Smooth muscle cell (in vitro differentiated cells): ENCODE results near the gene FAM180B. TPM values are rescaled to one million over a fixed set of nuclear protein-coding genes. Genes with fewer than 3 reads are reported as not detected.

ENCODE experiments used
- DNase-seq: peaks from one replicate; lab custom pipeline; 2025; ENCODE audit not compliant: unreplicated experiment; lab: John Stamatoyannopoulos, UW
- H2AFZ ChIP-seq: fragments of 200-600 bp; sonication (generic); 2 replicates; pipeline ENCODE4 v1.6.0; 2016; ENCODE audit warnings: antibody characterized with exemption, low read depth, mild to moderate bottlenecking
- H3F3A ChIP-seq: fragments of 200-600 bp; sonication (generic); 2 replicates; pipeline ENCODE4 v1.6.0; 2017; ENCODE audit warnings: antibody characterized with exemption, low read depth
- H3K27ac ChIP-seq: fragments of 200-600 bp; sonication (generic); 2 replicates; pipeline ENCODE4 v1.5.1; 2016; ENCODE audit warnings: low read depth, mild to moderate bottlenecking
- H3K27me3 ChIP-seq: fragments of 200-600 bp; sonication (generic); 2 replicates; pipeline ENCODE4 v1.6.1; 2016; ENCODE audit warnings: low read depth, mild to moderate bottlenecking
- H3K36me3 ChIP-seq: fragments of 200-600 bp; sonication (generic); 2 replicates; pipeline ENCODE4 v1.5.1; 2016; ENCODE audit warnings: low read depth
- H3K4me1 ChIP-seq: fragments of 200-600 bp; sonication (generic); 2 replicates; pipeline ENCODE4 v1.5.1; 2016; ENCODE audit warnings: low read depth
- H3K4me2 ChIP-seq: fragments of 200-600 bp; sonication (generic); 2 replicates; pipeline ENCODE4 v1.6.0; 2016; ENCODE audit warnings: mild to moderate bottlenecking
- H3K4me3 ChIP-seq: fragments of 200-600 bp; sonication (generic); 2 replicates; pipeline ENCODE4 v1.5.1; 2016; ENCODE audit warnings: mild to moderate bottlenecking
- H3K79me2 ChIP-seq: fragments of 200-600 bp; sonication (generic); 2 replicates; pipeline ENCODE4 v1.6.0; 2016; ENCODE audit warnings: low read depth, mild to moderate bottlenecking
- H3K9ac ChIP-seq: fragments of 200-600 bp; sonication (generic); 2 replicates; pipeline ENCODE4 v1.6.0; 2016; ENCODE audit warnings: low read depth
- H3K9me3 ChIP-seq: fragments of 200-600 bp; sonication (generic); replicated peaks from 2 replicates; pipeline ENCODE4 v1.5.1; 2016; ENCODE audit warnings: low read depth
- H4K20me1 ChIP-seq: fragments of 200-600 bp; sonication (generic); 2 replicates; pipeline ENCODE4 v1.6.0; 2016; ENCODE audit warnings: low read depth
- CTCF ChIP-seq: fragments of 200-600 bp; sonication (generic); IDR thresholded peaks from 2 replicates; pipeline ENCODE4 v1.5.1; 2017; ENCODE audit warnings: borderline replicate concordance, mild to moderate bottlenecking, antibody characterized with exemption; ENCODE audit not compliant: insufficient read depth, poor library complexity, severe bottlenecking
- WGBS: methylation state at CpG from one replicate; pipeline ENCODE4 v1.1.7; 2016; ENCODE audit warnings: low lambda C conversion rate; 5-methylcytosine and 5-hydroxymethylcytosine counted together
- polyA plus RNA-seq: library from polyadenylated mRNA; unstranded; fragments of >200 nt; fragmentation: Nextera tagmentation; extraction: Ambion mirVana; gene quantifications from 2 replicates; pipeline ENCODE4 v1.2.1, GENCODE V29; 2016
- total RNA-seq: library from RNA; depleted of rRNA; stranded (reverse); fragments of >200 nt; gene quantifications from 2 replicates; pipeline ENCODE4 v1.2.3, GENCODE V29; 2014

Gene FAM180B
- total and polyA plus RNA-seq, 2 experiments from 2014 or later = not detected

- TF ChIP-seq CTCF = no peak
- no peak overlapping the region for H3K4me2 ChIP-seq
- no peak overlapping the region for H2AFZ ChIP-seq
- no peaks in the 10 kb centered on the region for H3F3A ChIP-seq
- no peak overlapping the region for H3K9ac ChIP-seq
- peaks cover 6% of the 10 kb centered on the region for H4K20me1 ChIP-seq
- peaks cover 7% of the 10 kb centered on the region for H3K4me1 ChIP-seq
- H3K79me2 ChIP-seq = peaks cover 40% of the 10 kb centered on the region
- no peak for DNase-seq
- H3K36me3 ChIP-seq = no peaks in the 10 kb centered on the region
- no peaks in the 10 kb centered on the region for H3K9me3 ChIP-seq
- H3K27ac ChIP-seq = no peak overlapping the region
- 95% methylated on average over 11 of the region's 11 CpGs for WGBS
- H3K27me3 ChIP-seq = no peaks in the 10 kb centered on the region
- H3K4me3 ChIP-seq = no peak overlapping the region
Measured at GRCh38 chr11:47573321-47573720, 13.2 kb upstream of the FAM180B start.

DNA sequence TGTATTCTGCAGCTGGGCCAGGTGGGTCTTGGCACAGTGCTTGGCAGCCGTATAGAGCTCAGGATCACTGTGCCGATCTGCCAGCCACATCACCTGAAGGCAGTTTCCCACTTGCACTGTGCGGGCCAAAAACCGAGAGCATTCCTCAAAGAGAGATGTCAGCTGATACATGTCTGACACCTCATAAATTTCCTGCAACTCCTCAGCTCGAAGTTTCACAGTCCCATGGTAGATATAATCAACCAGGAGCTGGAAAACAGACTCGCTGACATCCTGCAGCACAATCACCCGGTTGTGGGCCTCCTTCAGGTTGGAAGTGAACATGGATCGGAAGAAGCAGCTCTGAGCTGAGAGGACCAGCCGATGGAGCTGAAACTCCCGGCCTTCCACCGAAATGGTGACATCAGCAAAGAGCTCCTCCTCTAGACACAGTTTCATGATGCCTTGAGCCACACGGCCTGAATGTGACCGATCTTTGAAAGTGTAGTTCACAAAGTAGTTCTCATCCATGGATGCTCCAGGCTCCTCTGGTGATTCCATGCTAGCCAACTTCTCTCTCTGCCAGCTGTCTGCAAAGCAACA, 8.9 kb upstream of the FAM180B start:
- H3K27ac ChIP-seq = peak overlapping the region; percentile 67
- H3K9ac ChIP-seq = peak overlapping the region; percentile 92
- H2AFZ ChIP-seq = no peak overlapping the region
- H3K79me2 ChIP-seq = peaks cover 46% of the 10 kb centered on the region
- no peaks in the 10 kb centered on the region for H3K9me3 ChIP-seq
- WGBS = 62% methylated on average over 13 of the region's 13 CpGs
- no peaks in the 10 kb centered on the region for H3F3A ChIP-seq
- H3K4me2 ChIP-seq = peak overlapping the region; percentile 87
- DNase-seq = no peak
- peak overlapping the region; percentile 84 for H3K4me3 ChIP-seq
- H3K36me3 ChIP-seq = peaks cover 4% of the 10 kb centered on the region
- no peaks in the 10 kb centered on the region for H3K27me3 ChIP-seq
- TF ChIP-seq CTCF = no peak
- no peaks in the 10 kb centered on the region for H4K20me1 ChIP-seq
- peaks cover 12% of the 10 kb centered on the region for H3K4me1 ChIP-seq

- TF ChIP-seq CTCF = no peak
- peaks cover 12% of the 10 kb centered on the region for H3K4me1 ChIP-seq
- peak within 1 kb of the TSS; percentile 87 for H3K4me2 ChIP-seq
- H3K27ac ChIP-seq = peak within 1 kb of the TSS; percentile 67
- 1% methylated on average over 55 of the region's 72 CpGs for WGBS
- no peaks in the 10 kb centered on the region for H3K9me3 ChIP-seq
- H3F3A ChIP-seq = no peaks in the 10 kb centered on the region
- peak; percentile 80 for DNase-seq
- peaks cover 5% of the 10 kb centered on the region for H3K36me3 ChIP-seq
- no peaks in the 10 kb centered on the region for H4K20me1 ChIP-seq
- H3K9ac ChIP-seq = peak within 1 kb of the TSS; percentile 92
- H3K27me3 ChIP-seq = no peaks in the 10 kb centered on the region
- H3K79me2 ChIP-seq = peaks cover 46% of the 10 kb centered on the region
- H2AFZ ChIP-seq = peak within 1 kb of the TSS; percentile 88
- peak within 1 kb of the TSS; percentile 84 for H3K4me3 ChIP-seq
Measured at GRCh38 chr11:47578524-47579494, 7.7 kb upstream of the FAM180B start, which contains the start of the genes KBTBD4 and NDUFS3. Gene KBTBD4, minus strand, starts transcription at chr11:47578970. Its CDS starts 19 bp downstream, at chr11:47578951. Gene NDUFS3, plus strand, starts transcription at chr11:47579074. Its CDS starts 18 bp downstream, at chr11:47579092.
